Activated CD4-positive, alpha-beta memory T cell treated with anti-CD3 and anti-CD28 coated beads, Interleukin-2, amount 10 ng/mL, durations not matched to agents 7 days and 5 days (primary cell): Measurements from ENCODE around the gene TM4SF18. TPM values are rescaled to one million over a fixed set of nuclear protein-coding genes. Genes with fewer than 3 reads are reported as not detected.
"Not testable (repeated sequence)": the region's sequence is repeated elsewhere in the genome, so short reads cannot be mapped to it uniquely, and the experiment has no call there.

Experiments used
- CTCF ChIA-PET: fragments of 350-600 bp; sonication (Branson Sonifier 250); formaldehyde crosslinking; loops from one replicate; lab custom pipeline; 2021; ENCODE audit warnings: antibody characterized with exemption, inconsistent platforms; lab: Charles Lee
- POLR2A ChIA-PET: fragments of 350-600 bp; sonication (Branson Sonifier 250); formaldehyde crosslinking; loops from one replicate; lab custom pipeline; 2021; ENCODE audit warnings: antibody characterized with exemption; lab: Charles Lee
- DNase-seq: peaks from one replicate; pipeline ENCODE4 v3.0.0-alpha.2; 2020
- H3K27ac Mint-ChIP-seq: one replicate; pipeline ENCODE4 v1.8.0; 2021; ENCODE audit warnings: mild to moderate bottlenecking, mixed read lengths
- H3K27me3 Mint-ChIP-seq: one replicate; pipeline ENCODE4 v1.8.0; 2021; ENCODE audit warnings: mixed read lengths
- H3K36me3 Mint-ChIP-seq: one replicate; pipeline ENCODE4 v1.8.0; 2021; ENCODE audit warnings: low read depth, mixed read lengths
- H3K4me1 Mint-ChIP-seq: one replicate; pipeline ENCODE4 v1.8.0; 2021; ENCODE audit warnings: mixed read lengths
- H3K4me3 Mint-ChIP-seq: one replicate; pipeline ENCODE4 v1.8.0; 2021; ENCODE audit warnings: mild to moderate bottlenecking, mixed read lengths
- H3K9me3 Mint-ChIP-seq: one replicate; pipeline ENCODE4 v1.8.0; 2021; ENCODE audit warnings: mixed read lengths
- total RNA-seq, 2 experiments: library from RNA; stranded (reverse); gene quantifications; one replicate each; pipeline ENCODE4 v1.2.3, GENCODE V29; 2021

TM4SF18 gene, protein sequence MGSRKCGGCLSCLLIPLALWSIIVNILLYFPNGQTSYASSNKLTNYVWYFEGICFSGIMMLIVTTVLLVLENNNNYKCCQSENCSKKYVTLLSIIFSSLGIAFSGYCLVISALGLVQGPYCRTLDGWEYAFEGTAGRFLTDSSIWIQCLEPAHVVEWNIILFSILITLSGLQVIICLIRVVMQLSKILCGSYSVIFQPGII
- total RNA-seq: not detected

DNA sequence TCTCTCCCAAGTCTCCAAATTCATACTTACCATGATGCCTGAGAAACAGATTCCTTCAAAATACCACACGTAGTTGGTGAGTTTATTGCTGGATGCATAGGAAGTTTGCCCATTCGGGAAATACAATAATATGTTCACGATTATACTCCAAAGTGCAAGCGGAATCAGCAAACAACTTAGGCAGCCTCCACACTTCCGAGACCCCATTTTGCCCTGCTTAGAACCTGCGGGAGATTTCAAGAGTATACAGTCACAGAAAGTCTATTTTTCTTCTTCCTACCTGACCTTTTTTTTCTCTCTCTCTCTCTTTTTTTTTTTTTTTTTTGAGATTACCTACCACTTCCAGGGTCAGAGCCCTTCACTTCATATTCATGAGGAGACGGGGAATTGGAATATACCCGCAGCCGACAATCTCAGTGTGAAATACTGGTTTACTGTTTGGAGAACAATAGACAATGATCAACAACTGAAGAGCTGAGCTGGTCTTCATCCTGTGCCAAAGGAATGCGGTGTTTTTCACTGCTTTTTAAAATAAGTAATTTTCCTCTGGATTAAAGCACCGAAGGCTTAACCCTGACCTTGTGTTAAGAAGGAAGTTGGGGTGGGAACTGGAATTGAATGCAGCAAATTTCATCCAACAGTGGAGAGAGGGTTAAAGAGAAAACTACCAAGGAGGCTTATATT is at the start of gene TM4SF18:
Gene TM4SF18, minus strand, starts transcription at position 461 of the 684 bp plus-strand sequence. Its CDS starts 254 bp downstream, at position 207.
- no peaks in the 10 kb centered on the region for H3K4me1 Mint-ChIP-seq
- peaks cover 22% of the 10 kb centered on the region for H3K27me3 Mint-ChIP-seq
- H3K36me3 Mint-ChIP-seq: no peaks in the 10 kb centered on the region
- H3K27ac Mint-ChIP-seq: no peak within 1 kb of the TSS
- POLR2A ChIA-PET: no interaction called here
- H3K4me3 Mint-ChIP-seq: no peak within 1 kb of the TSS
- CTCF ChIA-PET: interaction anchor here (1.2 to 1.3 kb wide), 2 partner anchors 21 to 213 kb away, joined by 3 read pairs; no protein-coding TSS in a partner anchor
- no peaks in the 10 kb centered on the region for H3K9me3 Mint-ChIP-seq
- DNase-seq: no peak

DNA sequence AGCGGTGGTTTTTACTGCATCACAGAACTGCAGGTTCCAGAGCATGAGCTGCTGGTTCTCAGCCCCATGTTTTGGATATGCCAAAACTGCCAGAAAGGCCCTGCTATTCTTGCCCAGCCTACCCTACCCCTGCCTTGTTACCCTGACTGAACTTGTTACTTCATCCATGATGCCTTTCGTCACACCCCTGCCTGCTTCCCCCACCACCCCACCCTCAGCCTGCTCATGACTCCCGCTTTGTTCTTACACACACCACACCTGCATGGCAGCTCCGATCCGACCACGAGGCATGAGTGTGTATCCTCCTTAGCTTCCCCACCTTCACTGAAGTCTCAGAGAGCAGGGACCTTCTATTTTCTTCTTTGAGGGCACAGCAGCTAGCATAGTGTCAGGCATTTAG is 49.1 kb upstream of the TM4SF18 start:
- Mint-ChIP-seq H3K27me3 (peaks cover 4% of the 10 kb centered on the region), H3K4me3 (no peak overlapping the region), H3K4me1 (no peaks in the 10 kb centered on the region), H3K9me3 (no peaks in the 10 kb centered on the region), H3K36me3 (no peaks in the 10 kb centered on the region), H3K27ac (no peak overlapping the region)
- DNase-seq: no peak
- ChIA-PET POLR2A (no interaction called here), CTCF (interaction anchor here (0.6 kb wide), 1 partner anchor 9 kb away, joined by 6 read pairs; no protein-coding TSS in a partner anchor)

DNA sequence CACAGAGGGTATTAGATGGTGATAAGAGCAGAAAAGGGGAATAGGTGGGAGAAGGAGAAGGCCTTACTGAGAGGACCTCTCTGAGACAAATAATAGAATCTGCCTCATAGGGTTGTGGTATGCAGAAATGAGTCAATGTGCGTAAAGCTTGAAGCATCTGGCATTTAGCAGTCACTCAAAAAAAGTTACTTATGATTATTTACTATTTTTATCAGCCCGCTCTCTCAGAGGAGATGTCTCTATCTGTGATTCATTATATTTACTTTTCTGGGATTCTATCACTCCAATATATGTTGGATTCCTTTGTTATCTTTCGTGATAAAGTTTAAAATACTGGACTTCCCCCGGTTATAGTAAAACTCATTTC is 48.6 kb upstream of the TM4SF18 start:
- POLR2A ChIA-PET: no interaction called here
- H3K36me3 Mint-ChIP-seq: no peaks in the 10 kb centered on the region

DNA sequence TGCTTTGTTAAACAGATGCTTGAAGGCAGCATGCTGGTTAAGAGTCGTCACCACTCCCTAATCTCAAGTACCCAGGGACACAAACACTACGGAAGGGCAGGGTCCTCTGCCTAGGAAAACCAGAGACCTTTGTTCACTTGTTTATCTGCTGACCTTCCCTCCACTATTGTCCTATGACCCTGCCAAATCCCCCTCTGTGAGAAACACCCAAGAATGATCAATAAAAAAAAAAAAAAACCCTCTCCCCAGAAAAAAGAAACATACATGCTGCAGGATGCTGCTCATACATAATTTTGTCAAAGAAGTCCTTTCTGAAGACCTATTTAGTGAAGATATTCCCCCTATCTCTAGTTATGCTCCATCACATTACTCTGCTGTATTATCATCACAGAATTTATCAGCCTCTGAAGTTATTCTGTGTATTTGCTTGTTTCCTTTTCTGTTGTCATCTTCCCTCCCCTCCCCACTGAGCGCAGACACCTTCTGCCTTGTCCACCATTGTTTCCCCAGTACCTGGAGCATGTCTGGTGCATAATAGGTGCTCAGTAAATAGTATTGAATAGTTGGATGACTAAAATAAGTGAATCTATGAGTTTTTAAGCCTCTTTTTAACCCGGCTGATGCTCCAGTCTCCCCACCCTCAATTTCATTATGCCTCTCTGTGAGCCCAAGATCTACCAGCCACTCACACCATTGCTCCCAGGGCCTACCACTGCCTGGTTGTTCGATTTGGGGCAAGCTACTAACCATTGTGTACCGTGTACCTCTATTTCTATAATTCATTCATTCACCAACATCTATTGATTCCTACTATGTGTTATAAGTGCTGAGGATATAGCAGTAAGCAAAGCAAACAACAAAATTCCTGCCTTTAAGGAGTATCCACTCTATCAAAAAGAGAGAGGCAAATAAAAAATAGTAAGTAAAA is 48.0 kb upstream of the TM4SF18 start:
- peaks cover 2% of the 10 kb centered on the region for H3K27me3 Mint-ChIP-seq
- H3K4me1 Mint-ChIP-seq: no peaks in the 10 kb centered on the region
- ChIA-PET POLR2A (no interaction called here), CTCF (no interaction called here)
- H3K4me3 Mint-ChIP-seq: no peak overlapping the region
- H3K9me3 Mint-ChIP-seq: no peaks in the 10 kb centered on the region
- no peaks in the 10 kb centered on the region for H3K36me3 Mint-ChIP-seq
- DNase-seq: no peak
- H3K27ac Mint-ChIP-seq: no peak overlapping the region

More for the DNA sequence above, 48.6 kb upstream of the TM4SF18 start:
- DNase-seq: no peak
- H3K4me1 Mint-ChIP-seq: no peaks in the 10 kb centered on the region
- H3K9me3 Mint-ChIP-seq: no peaks in the 10 kb centered on the region
- H3K27me3 Mint-ChIP-seq: peaks cover 4% of the 10 kb centered on the region
- H3K27ac Mint-ChIP-seq: no peak overlapping the region
- CTCF ChIA-PET: no interaction called here
- no peak overlapping the region for H3K4me3 Mint-ChIP-seq

DNA sequence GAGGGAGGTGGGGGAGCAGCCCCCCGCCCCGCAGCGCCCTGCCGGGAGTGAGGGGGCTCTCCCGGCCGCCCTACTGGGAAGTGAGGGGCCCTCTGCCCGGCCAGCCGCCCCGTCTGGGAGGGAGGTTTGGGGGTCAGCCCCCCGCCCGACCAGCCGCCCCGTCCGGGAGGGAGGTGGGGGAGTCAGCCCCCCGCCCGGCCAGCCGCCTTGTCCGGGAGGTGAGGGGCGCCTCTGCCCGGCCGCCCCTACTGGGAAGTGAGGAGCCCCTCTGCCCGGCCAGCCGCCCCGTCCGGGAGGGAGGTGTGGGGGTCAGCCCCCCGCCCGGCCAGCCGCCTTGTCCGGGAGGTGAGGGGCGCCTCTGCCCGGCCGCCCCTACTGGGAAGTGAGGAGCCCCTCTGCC is 46.8 kb upstream of the TM4SF18 start:
- CTCF ChIA-PET, POLR2A ChIA-PET: not testable (repeated sequence)

DNA sequence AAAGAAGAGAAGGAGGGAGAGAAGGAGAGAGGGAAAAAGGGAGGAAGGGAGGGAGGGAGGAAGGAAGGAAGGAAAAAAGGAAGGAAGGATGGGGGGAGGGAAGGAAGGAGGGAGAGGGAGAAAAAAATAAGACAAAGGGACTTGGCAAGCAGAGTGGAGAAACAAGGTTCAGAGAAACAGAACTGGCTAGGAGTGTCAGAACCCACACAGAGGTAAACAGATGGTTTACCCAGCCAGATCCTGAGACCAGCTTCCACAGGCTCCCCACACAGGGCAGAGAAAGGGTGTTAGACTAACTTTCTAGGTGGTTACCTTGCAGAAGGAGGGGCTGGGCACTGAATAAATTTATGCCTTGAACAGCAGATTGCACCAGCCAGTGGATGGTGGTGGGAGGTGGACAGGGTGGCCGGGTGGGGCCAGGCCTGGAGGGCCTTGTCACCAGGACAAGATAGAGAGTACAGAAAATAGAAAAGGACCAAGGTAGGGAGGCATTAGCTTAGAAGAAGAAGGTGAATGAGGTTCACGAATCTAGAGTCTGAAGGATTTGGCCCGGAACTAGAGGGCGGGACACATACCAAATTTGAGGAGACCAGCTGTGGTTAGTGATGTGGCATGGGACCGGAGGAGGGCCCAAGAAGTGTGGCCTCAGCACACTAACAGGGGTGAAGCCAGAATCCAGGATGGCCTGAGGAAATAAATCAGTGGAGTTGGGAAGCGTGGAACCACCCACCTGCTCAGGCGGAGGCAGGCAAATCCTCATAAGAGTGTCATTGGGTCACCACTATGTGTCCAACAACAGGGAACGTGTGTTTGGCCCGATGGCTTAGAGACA is 45.3 kb upstream of the TM4SF18 start:
- Mint-ChIP-seq H3K9me3 (no peaks in the 10 kb centered on the region), H3K27me3 (peaks cover 5% of the 10 kb centered on the region), H3K36me3 (no peaks in the 10 kb centered on the region), H3K4me3 (no peak overlapping the region), H3K27ac (no peak overlapping the region), H3K4me1 (no peaks in the 10 kb centered on the region)
- CTCF ChIA-PET: no interaction called here
- no peak for DNase-seq
- POLR2A ChIA-PET: no interaction called here

More for the DNA sequence above, 46.8 kb upstream of the TM4SF18 start:
- H3K36me3 Mint-ChIP-seq, DNase-seq, H3K27ac Mint-ChIP-seq, H3K4me3 Mint-ChIP-seq, H3K27me3 Mint-ChIP-seq, H3K4me1 Mint-ChIP-seq, H3K9me3 Mint-ChIP-seq: not testable (repeated sequence)

DNA sequence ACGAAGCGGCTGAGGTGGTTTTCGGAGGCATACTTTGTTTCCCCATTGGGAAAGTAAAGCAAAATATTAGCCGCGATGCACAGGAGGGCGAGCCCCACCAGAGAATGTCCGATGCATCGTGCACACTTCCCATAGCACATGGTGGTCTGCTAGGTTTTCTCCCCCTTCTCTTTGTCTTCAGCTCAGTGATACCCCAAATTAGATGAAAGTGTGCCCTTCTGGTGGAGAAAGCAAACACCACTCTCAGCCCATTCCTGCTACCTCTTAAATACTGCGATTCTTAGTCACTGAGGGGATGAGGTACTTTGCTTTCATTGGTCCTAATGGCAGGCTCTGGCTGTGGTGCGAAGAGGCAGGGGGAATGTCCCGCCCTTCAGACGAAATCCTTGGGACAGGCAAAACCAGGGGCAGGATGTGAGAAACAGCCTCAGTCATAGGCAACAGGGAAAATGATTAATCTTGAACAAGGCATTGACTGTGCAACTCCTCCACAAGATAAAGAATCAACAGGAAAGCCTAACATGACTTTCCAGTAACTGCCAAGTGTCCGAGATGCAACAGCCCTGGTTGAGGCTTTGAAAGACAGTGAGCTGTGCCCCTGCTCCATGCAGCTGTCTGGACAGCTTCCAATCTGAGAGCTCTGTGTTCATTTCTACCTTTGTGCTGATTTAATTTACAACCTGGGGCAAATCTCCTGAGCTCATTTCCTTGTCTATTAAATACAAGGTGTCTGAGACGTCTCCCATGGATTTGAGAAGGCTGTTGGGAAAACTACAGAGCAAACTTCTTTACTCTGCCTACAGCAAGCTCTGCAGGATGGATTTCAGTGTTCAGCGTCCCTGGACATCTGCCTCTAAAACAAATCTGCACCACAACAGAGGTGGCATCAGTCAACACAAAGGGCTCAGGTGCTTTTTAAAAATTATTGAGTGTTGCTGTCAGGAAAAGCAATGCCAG is 44.2 kb upstream of the TM4SF18 start, which contains the start of gene TM4SF1:
Gene TM4SF1, minus strand, starts transcription at position 242 of the 957 bp plus-strand sequence. Its CDS starts 102 bp downstream, at position 140.
- DNase-seq: no peak
- no peak within 1 kb of the TSS for H3K4me3 Mint-ChIP-seq
- no peaks in the 10 kb centered on the region for H3K4me1 Mint-ChIP-seq
- peaks cover 6% of the 10 kb centered on the region for H3K27me3 Mint-ChIP-seq
- ChIA-PET CTCF (no interaction called here), POLR2A (no interaction called here)
- no peaks in the 10 kb centered on the region for H3K36me3 Mint-ChIP-seq
- no peak within 1 kb of the TSS for H3K27ac Mint-ChIP-seq
- H3K9me3 Mint-ChIP-seq: no peaks in the 10 kb centered on the region

DNA sequence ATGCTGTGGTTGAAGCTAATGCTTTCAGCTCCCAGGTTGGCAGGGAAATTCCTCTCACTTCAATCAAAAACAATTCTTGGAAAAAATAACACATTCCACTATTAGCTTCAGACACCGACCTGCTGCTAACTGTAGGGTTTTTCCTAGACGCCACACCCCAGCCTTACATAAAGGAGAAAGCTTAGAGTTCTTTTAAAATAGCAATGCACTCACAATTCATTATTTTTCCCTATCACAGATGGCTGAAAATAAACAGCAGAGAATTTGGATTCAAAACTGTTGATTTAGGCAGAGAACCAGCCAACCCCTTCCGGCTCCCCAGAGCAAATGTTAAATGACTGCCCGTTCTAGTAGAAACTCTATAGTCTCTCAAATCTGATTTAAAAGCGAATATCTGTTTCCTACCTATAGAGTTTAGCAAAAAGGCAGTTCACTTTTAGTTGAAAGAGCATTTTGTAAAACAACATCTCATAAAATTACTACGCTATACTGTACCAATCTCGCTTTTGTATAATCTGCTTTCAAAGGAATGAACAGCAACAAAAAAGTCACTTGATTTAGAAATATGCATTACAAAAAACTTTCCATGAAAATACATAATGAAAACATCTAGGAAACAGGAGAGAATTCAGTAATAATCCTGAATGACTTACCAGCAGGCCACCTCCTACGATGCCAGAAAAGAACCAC is 43.4 kb upstream of the TM4SF18 start:
- Mint-ChIP-seq H3K27ac (no peak overlapping the region), H3K4me1 (no peaks in the 10 kb centered on the region), H3K4me3 (no peak overlapping the region), H3K9me3 (no peaks in the 10 kb centered on the region), H3K27me3 (peaks cover 7% of the 10 kb centered on the region), H3K36me3 (no peaks in the 10 kb centered on the region)
- ChIA-PET POLR2A (no interaction called here), CTCF (no interaction called here)
- no peak for DNase-seq

DNA sequence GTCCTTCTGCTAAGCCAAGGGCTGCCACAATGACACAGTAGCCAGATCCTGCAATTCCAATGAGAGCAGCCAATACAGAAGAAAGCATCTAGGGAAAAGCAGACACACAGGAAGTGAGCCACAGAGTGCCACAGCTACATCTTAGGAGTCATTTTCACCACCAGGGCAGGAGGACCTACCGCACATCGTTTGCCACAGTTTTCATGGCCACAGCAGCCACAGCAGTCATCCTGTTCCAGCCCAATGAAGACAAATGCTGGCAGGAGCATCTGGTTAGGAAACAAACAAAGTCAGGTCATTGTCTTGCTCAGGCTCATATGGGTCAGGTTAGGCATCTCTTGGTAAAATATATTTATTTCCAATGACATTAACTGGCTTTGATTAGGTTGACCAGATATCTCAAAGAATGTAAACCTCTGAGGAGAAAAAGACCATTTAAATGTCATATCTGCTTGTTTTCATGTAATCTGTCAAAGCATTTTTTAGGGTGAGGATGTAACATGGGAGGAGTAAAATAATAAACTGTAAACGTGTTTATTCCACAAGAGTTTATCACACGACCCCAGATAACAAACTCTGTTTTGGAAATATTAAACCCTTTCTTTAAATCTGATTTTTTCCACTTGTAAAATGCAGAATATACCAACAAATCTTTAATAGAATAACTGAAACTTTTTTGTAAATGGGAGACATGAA is 42.2 kb upstream of the TM4SF18 start:
- POLR2A ChIA-PET: no interaction called here

DNA sequence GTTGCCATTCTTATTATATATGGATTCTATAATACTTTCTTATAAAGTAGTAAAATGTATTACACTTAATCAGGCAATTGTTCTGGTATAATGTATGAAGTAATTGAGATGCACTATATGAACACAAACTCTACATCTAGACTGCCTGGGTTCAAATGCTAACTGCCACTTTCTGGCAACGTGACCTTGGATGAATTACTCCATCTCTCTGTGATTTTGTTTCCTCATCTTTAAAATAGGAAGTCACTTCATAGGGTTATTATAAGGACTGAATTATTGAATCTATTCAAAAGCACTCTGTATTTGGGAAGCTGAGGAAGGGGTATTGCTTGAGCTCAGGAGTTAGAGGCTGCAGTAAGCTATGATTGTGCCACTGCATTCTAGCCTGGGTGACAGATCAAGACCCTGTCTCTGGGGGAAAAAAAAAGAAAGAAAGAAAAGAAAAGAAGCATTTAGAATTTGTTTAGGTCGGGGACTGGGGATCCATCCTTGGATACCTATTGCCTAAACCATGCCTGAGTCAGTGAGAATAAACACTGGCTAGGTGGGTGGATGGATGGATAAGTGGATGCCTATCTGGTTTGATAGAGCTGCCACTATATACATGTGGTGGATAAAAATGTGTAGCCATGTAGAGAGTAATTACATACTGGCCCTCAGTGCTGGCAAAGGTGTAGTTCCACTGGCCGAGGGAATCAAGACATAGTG is 41.5 kb upstream of the TM4SF18 start:
- H3K9me3 Mint-ChIP-seq: no peaks in the 10 kb centered on the region
- ChIA-PET CTCF (no interaction called here), POLR2A (no interaction called here)
- H3K36me3 Mint-ChIP-seq: no peaks in the 10 kb centered on the region
- no peaks in the 10 kb centered on the region for H3K4me1 Mint-ChIP-seq
- no peak overlapping the region for H3K27ac Mint-ChIP-seq
- H3K27me3 Mint-ChIP-seq: peaks cover 13% of the 10 kb centered on the region
- DNase-seq: no peak
- H3K4me3 Mint-ChIP-seq: no peak overlapping the region

More for the DNA sequence above, 42.2 kb upstream of the TM4SF18 start:
- DNase-seq: no peak
- H3K27me3 Mint-ChIP-seq: peaks cover 13% of the 10 kb centered on the region
- H3K9me3 Mint-ChIP-seq: no peaks in the 10 kb centered on the region
- H3K36me3 Mint-ChIP-seq: no peaks in the 10 kb centered on the region
- H3K27ac Mint-ChIP-seq: no peak overlapping the region
- CTCF ChIA-PET: no interaction called here
- H3K4me1 Mint-ChIP-seq: no peaks in the 10 kb centered on the region
- no peak overlapping the region for H3K4me3 Mint-ChIP-seq
